Smooth muscle cell (in vitro differentiated cells): ENCODE measurements around the gene SYT14. TPM values are rescaled to one million over a fixed set of nuclear protein-coding genes. Genes with fewer than 3 reads are reported as not detected.
"Not testable (repeated sequence)": the region's sequence is repeated elsewhere in the genome, so short reads cannot be mapped to it uniquely, and the experiment has no call there.

ENCODE experiments used
- DNase-seq: peaks from one replicate; lab custom pipeline; 2025; ENCODE audit not compliant: unreplicated experiment; lab: John Stamatoyannopoulos, UW
- H2AFZ ChIP-seq: fragments of 200-600 bp; sonication (generic); 2 replicates; pipeline ENCODE4 v1.6.0; 2016; ENCODE audit warnings: antibody characterized with exemption, low read depth, mild to moderate bottlenecking
- H3F3A ChIP-seq: fragments of 200-600 bp; sonication (generic); 2 replicates; pipeline ENCODE4 v1.6.0; 2017; ENCODE audit warnings: antibody characterized with exemption, low read depth
- H3K27ac ChIP-seq: fragments of 200-600 bp; sonication (generic); 2 replicates; pipeline ENCODE4 v1.5.1; 2016; ENCODE audit warnings: low read depth, mild to moderate bottlenecking
- H3K27me3 ChIP-seq: fragments of 200-600 bp; sonication (generic); 2 replicates; pipeline ENCODE4 v1.6.1; 2016; ENCODE audit warnings: low read depth, mild to moderate bottlenecking
- H3K36me3 ChIP-seq: fragments of 200-600 bp; sonication (generic); 2 replicates; pipeline ENCODE4 v1.5.1; 2016; ENCODE audit warnings: low read depth
- H3K4me1 ChIP-seq: fragments of 200-600 bp; sonication (generic); 2 replicates; pipeline ENCODE4 v1.5.1; 2016; ENCODE audit warnings: low read depth
- H3K4me2 ChIP-seq: fragments of 200-600 bp; sonication (generic); 2 replicates; pipeline ENCODE4 v1.6.0; 2016; ENCODE audit warnings: mild to moderate bottlenecking
- H3K4me3 ChIP-seq: fragments of 200-600 bp; sonication (generic); 2 replicates; pipeline ENCODE4 v1.5.1; 2016; ENCODE audit warnings: mild to moderate bottlenecking
- H3K79me2 ChIP-seq: fragments of 200-600 bp; sonication (generic); 2 replicates; pipeline ENCODE4 v1.6.0; 2016; ENCODE audit warnings: low read depth, mild to moderate bottlenecking
- H3K9ac ChIP-seq: fragments of 200-600 bp; sonication (generic); 2 replicates; pipeline ENCODE4 v1.6.0; 2016; ENCODE audit warnings: low read depth
- H3K9me3 ChIP-seq: fragments of 200-600 bp; sonication (generic); replicated peaks from 2 replicates; pipeline ENCODE4 v1.5.1; 2016; ENCODE audit warnings: low read depth
- H4K20me1 ChIP-seq: fragments of 200-600 bp; sonication (generic); 2 replicates; pipeline ENCODE4 v1.6.0; 2016; ENCODE audit warnings: low read depth
- WGBS: methylation state at CpG from one replicate; pipeline ENCODE4 v1.1.7; 2016; ENCODE audit warnings: low lambda C conversion rate; 5-methylcytosine and 5-hydroxymethylcytosine counted together
- polyA plus RNA-seq: library from polyadenylated mRNA; unstranded; fragments of >200 nt; fragmentation: Nextera tagmentation; extraction: Ambion mirVana; gene quantifications from 2 replicates; pipeline ENCODE4 v1.2.1, GENCODE V29; 2016
- total RNA-seq: library from RNA; depleted of rRNA; stranded (reverse); fragments of >200 nt; gene quantifications from 2 replicates; pipeline ENCODE4 v1.2.3, GENCODE V29; 2014
- TF ChIP-seq, protein P1 (sequence below): fragments of 200-600 bp; sonication (generic); IDR thresholded peaks from 2 replicates; pipeline ENCODE4 v1.5.1; 2017; ENCODE audit warnings: borderline replicate concordance, mild to moderate bottlenecking, antibody characterized with exemption; ENCODE audit not compliant: insufficient read depth, poor library complexity, severe bottlenecking

The SYT14 gene
- total and polyA plus RNA-seq, 2 experiments from 2014 or later = 0.81 TPM; not detected in 1

GRCh38 chr1:210189426-210189825, 251.4 kb downstream of the SYT14 start:
- H3K4me2 ChIP-seq = no peak overlapping the region
- H3K27me3 ChIP-seq = no peaks in the 10 kb centered on the region
- 87% methylated on average over 7 of the region's 7 CpGs for WGBS
- H3K36me3 ChIP-seq = no peaks in the 10 kb centered on the region
- no peaks in the 10 kb centered on the region for H4K20me1 ChIP-seq
- H3K27ac ChIP-seq = no peak overlapping the region
- no peak overlapping the region for H3K4me3 ChIP-seq
- DNase-seq = no peak
- no peak overlapping the region for H2AFZ ChIP-seq
- no peaks in the 10 kb centered on the region for H3K79me2 ChIP-seq
- H3K9me3 ChIP-seq = no peaks in the 10 kb centered on the region
- H3K9ac ChIP-seq = no peak overlapping the region
- peaks cover 4% of the 10 kb centered on the region for H3K4me1 ChIP-seq
- TF ChIP-seq, protein P1, sequence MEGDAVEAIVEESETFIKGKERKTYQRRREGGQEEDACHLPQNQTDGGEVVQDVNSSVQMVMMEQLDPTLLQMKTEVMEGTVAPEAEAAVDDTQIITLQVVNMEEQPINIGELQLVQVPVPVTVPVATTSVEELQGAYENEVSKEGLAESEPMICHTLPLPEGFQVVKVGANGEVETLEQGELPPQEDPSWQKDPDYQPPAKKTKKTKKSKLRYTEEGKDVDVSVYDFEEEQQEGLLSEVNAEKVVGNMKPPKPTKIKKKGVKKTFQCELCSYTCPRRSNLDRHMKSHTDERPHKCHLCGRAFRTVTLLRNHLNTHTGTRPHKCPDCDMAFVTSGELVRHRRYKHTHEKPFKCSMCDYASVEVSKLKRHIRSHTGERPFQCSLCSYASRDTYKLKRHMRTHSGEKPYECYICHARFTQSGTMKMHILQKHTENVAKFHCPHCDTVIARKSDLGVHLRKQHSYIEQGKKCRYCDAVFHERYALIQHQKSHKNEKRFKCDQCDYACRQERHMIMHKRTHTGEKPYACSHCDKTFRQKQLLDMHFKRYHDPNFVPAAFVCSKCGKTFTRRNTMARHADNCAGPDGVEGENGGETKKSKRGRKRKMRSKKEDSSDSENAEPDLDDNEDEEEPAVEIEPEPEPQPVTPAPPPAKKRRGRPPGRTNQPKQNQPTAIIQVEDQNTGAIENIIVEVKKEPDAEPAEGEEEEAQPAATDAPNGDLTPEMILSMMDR = no peak
- no peaks in the 10 kb centered on the region for H3F3A ChIP-seq

DNA sequence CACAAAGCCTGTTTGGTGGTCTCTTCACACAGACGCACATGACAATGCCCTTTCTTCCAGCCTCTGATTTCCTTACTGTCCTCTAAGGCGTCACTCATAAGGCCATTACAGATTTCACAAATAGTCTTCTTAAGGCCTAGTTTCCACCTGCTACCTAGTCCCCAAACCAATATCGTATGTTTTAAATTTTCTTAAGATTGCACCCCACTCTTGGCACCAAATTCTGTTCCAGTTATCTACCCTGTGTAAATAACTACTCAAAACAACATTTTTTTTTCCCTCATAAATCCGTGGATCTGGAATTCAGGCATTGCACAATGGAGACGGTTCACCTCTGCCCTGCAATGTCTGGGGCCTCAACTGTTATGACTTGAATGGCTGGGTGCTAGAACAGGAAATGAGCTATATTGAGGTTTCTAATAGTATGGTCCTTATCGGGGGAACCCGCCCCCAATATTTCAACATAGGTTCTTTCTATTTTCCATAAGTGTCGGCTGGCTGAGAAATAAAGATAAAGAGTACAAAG, 257.7 kb downstream of the SYT14 start:
- Histone ChIP-seq H3K4me3 (no peak overlapping the region), H3K79me2 (no peaks in the 10 kb centered on the region), H3K4me2 (no peak overlapping the region), H3K27me3 (peaks cover 10% of the 10 kb centered on the region), H3K9me3 (no peaks in the 10 kb centered on the region), H3K9ac (no peak overlapping the region), H2AFZ (no peak overlapping the region), H3K27ac (no peak overlapping the region), H4K20me1 (no peaks in the 10 kb centered on the region), H3K4me1 (no peaks in the 10 kb centered on the region), H3K36me3 (no peaks in the 10 kb centered on the region), H3F3A (no peaks in the 10 kb centered on the region)
- TF ChIP-seq, protein P1 = no peak
- no peak for DNase-seq
- WGBS = 90% methylated on average over 8 of the region's 8 CpGs

GRCh38 chr1:210196266-210196665, 258.2 kb downstream of the SYT14 start:
- H3K79me2 ChIP-seq, H3F3A ChIP-seq, H3K4me1 ChIP-seq, H3K36me3 ChIP-seq, H4K20me1 ChIP-seq, H3K4me2 ChIP-seq, H3K4me3 ChIP-seq, H3K9me3 ChIP-seq, H3K9ac ChIP-seq, H2AFZ ChIP-seq, H3K27ac ChIP-seq, DNase-seq: not testable (repeated sequence)
- 89% methylated on average over 5 of the region's 5 CpGs for WGBS
- H3K27me3 ChIP-seq = peaks cover 10% of the 10 kb centered on the region

DNA sequence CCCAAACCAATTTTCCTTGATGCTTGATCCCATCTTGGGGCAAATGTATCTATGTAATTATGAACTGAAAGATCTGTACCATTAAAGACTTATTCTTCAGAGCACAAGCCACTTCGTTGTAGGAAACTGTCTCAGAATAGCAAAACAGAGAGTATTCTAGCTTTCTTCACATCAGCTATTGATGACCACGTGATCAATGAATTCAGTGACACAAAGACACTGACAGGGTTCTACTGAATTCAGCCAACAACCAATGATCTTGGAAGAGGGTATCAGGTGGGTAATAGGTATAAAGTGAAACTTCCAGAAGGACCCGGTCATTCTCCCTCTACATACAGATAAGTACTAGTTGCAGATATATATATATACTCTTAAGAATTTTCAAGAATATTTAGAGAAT, 260.8 kb downstream of the SYT14 start:
- Histone ChIP-seq H3K9me3 (no peaks in the 10 kb centered on the region), H3F3A (no peaks in the 10 kb centered on the region), H4K20me1 (no peaks in the 10 kb centered on the region), H3K27me3 (peaks cover 29% of the 10 kb centered on the region), H3K9ac (no peak overlapping the region), H3K79me2 (no peaks in the 10 kb centered on the region), H2AFZ (no peak overlapping the region), H3K4me1 (no peaks in the 10 kb centered on the region), H3K36me3 (no peaks in the 10 kb centered on the region), H3K4me2 (no peak overlapping the region), H3K4me3 (no peak overlapping the region), H3K27ac (no peak overlapping the region)
- no peak for DNase-seq
- TF ChIP-seq, protein P1 = no peak
- 87% methylated on average over 3 of the region's 3 CpGs for WGBS
